T follicular helper cell (primary cell): Measurements from ENCODE around the gene PACRG.

Source experiments
- DNase-seq: peaks from one replicate; pipeline ENCODE4 v3.0.0-alpha.2; 2020; ENCODE audit warnings: low read depth

Gene PACRG

DNA sequence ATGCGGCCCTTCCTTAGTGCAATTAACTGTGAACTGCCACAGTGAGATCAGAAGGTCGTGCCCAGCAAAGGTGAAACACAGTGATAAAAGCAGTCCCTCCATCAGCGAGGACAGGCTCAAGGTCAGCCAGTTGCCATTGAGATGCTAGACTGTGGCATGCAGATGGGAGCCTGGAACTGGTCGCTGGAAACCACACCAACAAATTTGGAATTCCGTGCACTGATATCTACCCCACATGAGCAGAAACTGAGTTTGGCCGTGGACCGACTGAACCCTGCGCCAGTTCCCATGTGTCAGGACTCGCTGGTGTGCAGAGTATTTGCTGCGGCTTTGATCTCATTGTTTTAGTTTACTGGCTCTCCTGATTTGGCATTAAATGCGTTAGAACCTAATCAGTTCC lies 561.1 kb downstream of the PACRG start:
- DNase-seq, result no peak

DNA sequence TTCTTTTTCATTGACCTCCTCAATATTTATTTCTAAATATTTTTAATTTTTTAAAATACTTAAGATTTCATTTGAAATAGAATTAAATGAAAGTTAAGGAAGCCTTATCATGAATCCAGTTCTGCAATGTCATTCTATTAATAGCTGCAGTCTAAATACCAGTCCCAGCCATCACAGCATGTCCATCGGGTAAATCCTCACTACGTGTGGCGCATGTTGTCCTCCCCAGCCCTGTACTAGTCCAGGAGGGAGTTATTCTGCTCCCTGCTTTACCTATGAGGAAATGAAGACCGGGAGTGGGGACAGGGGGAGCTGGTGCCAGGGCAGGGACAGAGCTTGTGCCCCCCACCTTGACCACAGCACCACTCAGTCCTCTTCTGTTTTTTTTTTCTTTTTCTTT lies 561.7 kb downstream of the PACRG start:
- no peak for DNase-seq

DNA sequence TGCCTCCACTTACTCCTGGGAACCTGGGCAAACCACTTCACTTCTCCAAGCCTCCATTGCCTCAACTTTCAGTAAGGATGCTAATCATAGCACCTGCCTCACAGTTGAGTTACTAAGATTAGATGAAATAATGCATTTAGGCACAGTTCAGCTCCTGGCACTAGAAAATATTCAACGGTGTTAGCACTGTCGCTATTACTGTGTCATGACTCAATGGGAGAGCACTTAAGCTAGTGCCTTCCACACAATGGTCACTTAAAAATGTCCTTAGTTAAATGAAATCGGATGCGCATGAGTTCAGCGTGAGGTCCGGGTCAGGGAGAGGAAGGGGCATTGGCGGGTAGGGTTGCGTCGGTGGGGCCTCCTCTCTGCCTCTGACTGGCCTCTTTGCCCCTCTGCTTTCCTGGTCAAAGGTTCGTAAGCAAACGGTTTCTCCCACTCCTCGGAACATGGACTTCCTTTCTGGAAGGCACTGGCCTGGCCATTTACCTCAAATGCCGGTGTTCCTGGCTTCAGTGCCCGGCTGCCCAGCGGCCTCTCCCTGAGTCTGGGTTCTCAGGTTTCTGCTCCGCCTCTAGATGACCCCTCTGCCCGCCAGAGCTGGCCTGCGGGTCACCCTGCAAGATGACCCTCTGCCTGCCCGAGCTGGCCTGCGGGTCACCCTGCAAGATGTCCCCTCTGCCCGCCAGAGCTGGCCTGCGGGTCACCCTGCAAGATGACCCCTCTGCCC lies 562.9 kb downstream of the PACRG start:
- no peak for DNase-seq

DNA sequence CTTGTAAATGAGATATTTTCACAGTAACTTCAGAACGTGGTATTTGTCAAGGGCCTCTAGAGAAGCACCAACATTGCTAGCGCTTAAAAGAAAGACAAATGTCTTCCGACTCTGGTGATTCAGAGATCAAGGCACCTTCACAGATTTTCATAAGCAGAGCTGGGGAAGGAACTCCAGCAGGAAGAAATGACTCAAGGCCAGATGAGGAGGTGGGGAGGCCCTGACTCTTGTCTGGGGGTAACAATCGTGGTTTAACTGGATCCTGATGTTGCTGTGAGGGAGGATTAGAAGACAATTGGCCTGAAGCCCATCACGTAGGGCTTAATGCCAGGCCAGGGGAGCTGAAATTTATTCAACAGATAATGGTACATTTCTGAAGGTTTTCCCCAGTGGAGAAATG lies 563.8 kb downstream of the PACRG start:
- no peak for DNase-seq

DNA sequence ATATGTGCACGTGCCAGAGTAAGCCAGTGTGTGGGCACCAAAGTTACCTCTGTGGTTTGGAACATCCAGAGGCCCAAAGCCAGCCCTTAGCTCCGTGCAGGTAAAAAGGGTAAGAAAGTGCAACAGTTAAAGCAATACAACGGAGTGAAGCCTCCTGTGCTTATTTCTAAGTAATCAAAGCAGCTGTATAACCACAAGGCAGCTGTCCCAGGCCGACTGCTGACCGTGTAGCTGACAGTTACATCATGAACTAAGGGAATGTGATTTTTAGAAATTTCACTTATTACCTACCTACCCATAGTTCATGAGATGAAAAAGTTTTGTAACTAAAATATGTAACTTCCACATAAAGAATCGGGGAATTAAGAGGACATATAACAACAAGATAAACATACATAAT lies 565.5 kb downstream of the PACRG start:
- DNase-seq, result no peak

DNA sequence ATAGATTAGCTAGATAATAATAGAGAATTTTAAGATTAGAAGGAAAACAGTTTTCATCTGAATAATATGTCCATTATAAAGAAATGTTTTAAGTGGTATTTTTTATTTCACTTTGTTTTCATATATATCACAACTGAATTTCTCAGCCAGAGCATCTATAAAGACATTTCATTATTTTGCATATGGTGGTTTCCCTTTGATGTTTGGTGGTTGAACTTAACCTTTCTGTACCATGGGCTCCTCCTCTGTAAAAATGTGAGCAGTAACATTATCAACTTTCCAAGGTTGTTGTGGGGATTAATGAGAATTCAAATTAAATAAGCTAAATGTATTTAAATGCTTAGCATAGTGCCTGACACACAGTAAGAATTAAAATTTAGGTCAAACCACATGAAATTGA lies 567.0 kb downstream of the PACRG start:
- no peak for DNase-seq

DNA sequence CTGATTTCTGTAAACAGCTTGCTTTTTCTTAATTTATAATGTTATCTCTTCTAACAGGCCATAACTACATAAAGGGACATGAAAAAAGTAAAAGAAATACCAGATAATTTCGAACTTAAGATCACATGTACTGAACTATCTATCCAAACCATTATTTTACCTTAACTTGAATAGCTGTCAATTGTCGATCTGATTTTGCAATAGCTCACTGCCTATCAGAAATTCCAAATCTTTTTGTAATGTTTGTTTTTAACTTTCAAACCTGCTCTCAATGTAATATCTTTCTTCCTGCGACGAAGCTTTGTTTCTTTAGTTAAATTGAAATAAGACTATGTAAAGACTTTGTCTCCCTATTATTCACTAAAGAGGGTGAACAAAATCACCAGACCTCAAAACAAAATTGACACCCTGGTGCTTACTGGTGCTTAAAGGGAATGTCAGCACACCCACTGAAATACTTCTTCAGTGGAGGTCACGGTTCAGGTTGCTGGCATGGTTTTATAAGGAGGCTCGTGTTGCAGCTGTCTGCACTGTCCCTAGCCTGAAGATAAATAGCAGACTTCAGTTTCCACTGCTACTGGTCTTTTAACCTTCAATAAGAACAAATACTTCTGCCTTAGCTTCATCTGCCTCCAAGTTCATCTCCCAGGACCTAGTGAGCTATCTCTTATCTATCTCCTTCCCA lies 569.2 kb downstream of the PACRG start:
- DNase-seq, result no peak

DNA sequence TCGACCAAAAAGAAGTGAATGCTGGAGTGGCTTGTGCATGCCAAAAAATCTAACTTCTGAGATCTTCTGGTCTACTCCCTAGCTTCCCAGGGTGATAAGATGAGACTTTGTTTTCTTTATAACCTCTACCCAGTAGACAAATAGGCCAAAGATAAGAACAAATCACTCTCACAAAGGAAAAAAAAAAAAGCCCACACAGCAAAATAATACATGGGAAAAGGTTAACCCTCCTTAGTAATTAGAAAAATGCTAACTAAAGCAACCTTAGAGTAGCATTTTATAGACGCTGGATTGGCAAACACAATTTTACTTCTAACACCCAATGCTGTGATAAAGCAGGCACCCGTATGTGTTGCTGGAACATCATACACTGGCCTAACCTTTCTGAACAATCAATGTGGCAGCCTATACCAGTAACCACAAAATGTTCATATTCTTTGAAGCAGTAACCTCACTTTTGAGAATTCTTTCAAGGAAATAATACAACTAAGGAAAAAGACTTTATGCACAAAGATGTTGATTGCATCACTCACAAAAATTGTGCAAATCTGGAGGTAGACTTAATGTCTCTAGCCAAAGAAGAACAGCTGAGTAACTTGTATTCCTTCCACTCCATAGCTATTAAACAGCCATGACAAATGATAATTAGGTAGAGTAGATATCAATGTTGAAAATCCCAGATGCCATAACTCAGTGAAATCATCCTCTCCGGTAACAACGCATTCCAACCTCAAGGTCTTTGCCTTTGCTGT lies 570.5 kb downstream of the PACRG start:
- no peak for DNase-seq

DNA sequence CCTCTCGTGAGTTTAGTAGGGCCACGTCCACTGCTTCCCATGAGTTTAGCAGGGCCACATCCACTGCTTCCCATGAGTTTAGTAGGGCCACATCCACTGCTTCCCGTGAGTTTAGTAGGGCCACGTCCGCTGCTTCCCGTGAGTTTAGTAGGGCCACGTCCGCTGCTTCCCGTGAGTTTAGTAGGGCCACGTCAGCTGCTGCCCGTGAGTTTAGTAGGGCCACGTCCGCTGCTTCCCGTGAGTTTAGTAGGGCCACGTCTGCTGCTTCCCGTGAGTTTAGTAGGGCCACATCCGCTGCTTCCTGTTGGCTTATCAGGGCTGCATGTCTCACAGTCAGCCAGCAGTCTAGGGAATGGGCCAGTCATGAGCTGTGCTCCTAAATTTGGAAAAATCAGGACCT lies 573.1 kb downstream of the PACRG start:
- DNase-seq, result no peak

DNA sequence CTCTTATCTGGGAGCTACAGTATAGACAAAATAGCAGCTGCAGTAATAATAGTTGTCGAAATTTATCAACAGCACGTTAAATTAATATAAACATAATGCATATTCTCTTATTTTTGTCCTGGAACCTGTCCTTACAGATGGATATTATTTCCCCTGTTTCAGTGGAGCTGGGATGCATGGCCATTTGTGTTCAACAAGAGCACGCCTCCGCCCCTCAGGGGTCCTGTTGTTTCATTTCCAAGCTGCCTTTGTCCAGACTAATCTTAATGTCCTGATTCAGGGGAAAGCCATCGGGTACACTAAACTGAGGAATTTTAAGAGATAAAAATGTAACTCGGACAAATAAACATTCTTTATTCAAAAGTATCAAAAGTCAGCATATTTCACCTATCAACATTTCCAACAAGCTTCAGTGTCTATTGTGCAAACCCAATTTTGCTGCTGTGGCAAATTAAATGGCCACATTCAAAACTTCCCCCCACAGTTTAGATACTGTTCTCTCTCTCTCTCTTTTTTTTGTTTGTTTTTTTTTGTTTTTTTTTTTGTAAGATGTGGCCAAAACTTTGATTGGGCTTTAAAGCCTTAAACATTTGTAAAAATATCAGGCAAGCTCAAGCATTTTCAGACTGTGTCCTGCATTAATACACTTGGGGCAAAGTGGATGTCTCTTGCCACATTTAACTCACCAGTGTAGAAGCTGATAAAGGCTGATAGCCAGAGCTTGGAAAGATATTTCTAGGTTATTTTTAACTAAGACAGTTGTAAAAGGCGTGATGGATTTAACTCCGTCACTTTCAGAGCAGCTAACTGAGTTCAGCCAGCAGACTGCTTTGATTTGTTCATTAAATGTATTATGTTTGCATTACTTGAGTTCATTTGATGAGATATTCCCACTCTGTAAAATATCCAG lies 574.2 kb downstream of the PACRG start:
- DNase-seq, result no peak

DNA sequence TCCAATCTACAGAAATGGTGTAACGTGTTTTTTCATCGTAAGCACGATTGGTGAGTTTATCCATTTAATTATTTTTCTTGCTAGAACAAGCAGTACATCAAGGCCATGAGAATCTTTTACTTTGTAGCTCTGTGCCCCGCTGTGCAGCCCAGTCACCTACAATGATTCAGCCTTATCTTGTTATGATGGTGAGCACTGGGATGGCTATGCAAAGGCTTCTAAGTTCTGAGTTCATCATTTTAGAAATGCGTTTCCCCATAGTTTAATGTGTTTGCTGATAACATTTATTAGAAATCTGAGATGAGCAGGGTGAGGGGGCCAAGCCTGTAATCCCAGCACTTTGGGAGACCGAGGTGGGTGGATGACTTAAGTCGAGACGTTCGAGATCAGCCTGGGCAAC lies 575.0 kb downstream of the PACRG start:
- DNase-seq, result no peak

DNA sequence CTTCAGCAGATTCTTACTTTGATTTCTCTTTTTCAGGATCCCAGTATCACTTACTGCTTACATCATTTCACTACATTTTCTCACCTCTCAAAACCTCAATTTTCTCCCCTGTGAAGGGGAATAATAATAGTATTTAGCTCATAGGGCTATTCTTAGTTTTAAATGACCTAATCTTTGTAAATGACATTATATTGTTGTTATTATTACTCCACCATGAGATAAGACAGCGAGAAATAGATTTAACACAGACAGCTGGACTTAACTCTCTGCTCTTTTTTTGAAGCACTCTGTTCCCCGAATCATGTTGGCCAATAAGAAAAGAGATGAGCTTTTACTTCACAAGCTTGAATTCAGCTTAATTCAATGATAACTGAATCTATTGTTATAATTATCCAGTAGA lies 578.2 kb downstream of the PACRG start:
- no peak for DNase-seq

DNA sequence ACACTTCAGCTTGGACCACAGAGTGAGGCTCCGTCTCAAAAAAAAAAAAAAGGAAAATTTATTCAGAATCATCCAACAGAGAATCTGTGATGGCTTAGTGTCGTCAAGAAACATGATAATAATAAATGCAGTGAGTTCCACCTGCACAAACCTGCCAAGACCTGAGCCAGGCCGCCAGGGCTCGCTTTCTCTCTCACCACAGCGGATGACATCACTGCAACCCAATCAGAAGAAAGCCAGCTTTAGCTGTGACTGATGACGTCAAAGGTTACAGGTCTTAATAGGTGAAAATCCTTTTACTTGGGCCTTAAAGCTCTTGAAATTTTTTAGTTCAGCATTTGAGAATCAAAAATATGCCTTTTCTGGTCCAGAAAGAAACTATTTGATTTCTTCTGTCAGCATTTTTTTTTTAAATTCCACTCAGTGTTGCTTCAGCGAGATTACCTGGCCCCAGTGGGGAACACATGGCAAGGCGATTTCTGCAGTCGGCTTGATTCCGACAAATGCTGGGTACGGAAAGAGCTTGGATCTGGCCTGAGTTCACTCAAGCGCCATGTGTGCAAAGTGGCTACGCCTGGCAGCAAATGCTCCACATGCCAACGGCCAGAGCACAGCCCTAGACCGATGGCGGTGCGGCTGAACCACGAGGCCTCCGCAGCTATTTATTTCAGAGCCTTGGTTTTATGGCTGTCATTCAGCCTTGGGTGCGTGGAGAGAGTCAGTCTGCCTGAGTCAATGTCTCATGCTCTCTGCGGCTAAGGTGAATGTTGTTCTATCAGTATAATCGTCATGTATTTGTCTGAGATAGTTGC lies 581.1 kb downstream of the PACRG start:
- DNase-seq, result no peak

DNA sequence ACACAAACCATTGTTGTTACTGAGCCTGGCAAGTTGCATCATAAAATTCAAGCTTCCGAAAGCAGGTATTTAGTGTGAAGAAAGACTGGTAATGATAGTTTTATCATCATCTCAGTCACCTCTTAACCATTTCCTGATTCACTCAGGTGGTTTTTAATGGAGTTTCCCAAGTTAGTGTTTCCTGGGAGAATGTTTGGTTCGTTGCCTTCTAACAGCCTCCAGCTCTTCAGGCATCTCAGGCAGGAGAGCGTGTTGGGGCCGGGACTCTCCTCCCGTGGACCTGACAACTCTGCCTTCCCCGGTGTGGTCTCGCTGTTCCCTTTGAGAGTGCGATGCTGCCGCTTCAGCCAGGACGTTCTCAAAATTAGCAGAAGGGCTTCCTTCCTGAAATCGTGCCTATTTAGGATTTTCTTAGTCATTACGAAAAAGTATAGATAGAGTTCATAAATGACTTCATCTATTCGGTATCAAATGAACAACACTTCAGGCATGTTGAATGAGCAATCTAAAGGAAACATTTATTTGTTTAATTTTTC lies 581.8 kb downstream of the PACRG start:
- DNase-seq, result no peak

DNA sequence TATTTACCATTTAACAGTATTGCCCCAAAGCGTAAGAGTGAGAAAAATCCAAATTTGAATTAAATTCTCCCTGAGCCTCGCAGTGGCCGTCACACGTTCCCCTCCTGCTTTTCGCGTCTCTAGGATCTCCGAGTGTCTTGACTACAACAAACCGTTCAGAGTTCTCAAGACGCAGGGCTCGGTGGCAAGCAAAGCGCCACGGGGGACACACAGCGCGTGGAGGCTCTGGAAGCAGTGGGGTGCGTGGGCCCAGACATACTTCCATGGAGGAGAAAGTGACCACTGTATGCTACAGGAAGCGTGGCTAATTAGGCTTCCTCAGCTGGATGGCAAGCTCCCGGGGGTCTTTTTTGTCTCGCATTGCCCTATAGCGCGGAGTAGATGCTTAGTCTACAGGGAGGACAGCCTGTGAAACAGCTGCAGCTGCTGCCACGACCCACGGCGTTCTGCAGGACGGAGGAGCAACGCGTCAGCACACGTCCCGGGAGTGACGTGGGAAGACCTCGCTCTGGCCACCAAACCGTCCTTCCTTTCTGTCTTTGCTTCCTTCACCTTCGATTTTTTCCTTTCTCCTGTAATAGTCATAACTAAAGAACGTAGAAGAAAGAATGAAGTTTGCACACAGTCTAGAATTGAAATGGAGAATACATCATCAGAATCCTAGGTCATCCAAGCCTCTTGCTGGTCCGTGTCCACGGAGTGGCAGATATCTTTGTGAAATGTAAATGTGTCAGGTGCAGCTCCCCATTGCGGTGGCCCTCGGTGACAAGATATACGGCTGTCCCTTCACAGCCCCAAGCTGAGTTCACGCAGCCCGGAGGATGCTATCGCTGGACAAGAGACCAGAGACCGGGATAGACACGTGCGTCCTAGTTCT lies 582.6 kb downstream of the PACRG start:
- DNase-seq, result no peak

DNA sequence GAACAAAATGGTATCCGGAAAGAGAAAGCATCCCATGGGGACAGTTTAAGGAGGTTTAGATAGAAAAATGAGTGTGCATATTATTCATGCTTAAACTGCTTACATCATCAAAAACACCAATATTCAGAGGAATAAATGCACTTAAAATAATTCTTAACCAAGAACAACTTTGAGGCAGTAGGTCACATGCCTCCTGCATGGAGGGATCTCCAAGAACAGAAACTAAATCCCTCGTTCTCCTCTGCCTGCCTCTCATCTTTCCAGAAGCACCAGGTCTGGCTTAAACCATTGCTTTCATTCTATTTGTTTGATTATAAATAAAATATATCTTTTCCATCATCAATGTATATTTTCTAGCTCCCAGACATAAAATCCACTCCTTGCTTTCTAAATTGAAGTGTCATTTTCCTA lies 583.2 kb downstream of the PACRG start:
- no peak for DNase-seq

DNA sequence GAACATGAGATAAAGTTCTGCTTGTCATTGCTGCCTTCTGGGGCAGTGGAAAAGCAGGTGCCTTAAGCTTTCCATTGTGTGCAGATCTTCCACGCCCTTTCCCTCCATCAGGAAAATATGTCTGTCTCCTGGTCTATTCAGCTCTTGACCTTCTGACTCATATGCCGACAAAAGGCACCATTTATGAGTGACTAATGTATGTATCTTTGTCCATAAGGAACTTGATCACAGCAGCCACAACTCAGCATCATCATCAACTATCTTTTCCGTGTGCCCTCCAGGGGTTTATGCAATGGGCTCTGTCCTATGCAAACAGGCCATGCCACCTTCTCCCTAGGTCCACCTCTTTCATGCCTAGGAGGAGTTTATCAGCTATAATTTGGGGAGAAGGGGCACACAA lies 584.1 kb downstream of the PACRG start:
- DNase-seq, result no peak

DNA sequence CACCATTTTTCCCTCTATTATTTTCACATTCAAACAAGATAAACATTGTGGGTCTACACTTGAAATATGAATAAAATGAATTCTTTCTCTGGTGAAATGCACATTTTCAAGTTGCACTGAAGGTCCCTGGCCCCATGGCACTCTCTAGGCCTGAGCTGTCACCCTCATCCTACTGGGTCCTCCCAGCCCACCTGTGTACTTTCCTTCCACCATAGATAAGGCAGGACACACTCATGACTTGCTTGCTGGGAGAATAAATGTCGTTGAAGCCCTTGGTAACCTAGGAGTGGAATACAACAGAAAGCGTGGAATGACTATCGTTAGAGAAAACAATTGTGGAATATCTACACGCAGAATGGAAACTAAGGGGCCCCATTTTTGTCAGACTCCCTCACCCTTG lies 585.8 kb downstream of the PACRG start:
- DNase-seq, result no peak

DNA sequence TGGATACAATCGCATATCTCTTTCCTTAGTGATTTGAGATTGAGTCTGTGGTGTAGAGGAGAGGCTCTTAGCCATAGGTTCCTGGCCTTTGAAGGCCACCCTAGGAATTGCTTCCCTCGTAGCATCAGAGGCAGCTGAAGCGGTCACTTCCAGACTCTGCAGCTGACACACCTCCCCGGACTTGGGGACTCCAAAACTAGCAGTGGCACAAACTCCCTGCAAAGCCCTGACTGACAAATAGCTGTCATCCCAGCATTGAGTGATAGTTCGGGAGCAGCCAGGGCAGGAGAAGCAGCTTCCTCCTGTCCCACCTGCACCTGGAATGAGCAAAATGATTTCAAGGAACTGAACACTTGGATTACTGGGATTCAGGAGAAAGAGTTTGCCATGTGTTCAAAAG lies 586.2 kb downstream of the PACRG start:
- DNase-seq, result no peak
